ENCODE data around the gene HERC2. TPM values are rescaled to one million over a fixed set of nuclear protein-coding genes. Genes with fewer than 3 reads are reported as not detected.

The HERC2 gene
- total and polyA plus RNA-seq, 2 of the 13 experiments (the other 11 are each of a cell fraction or from before 2014, with no cell fraction given) = 17.6 to 24.8 TPM

- TF ChIP-seq ARID4A (CRISPR knock-in tag; IDR thresholded peaks at IDR 0.05; ENCODE audit: borderline replicate concordance) (peak; percentile 24; the same call in 1 of the 2 replicates), ZFP1 (CRISPR knock-in tag; IDR thresholded peaks at IDR 0.05) (no peak), TFDP1 (CRISPR knock-in tag; IDR thresholded peaks at IDR 0.05; ENCODE audit: borderline replicate concordance) (peak; percentile 12; the same call in 1 of the 2 replicates), EZH2 (conservative IDR thresholded peaks at IDR 0.05; ENCODE audit: low read depth, low read length) (0 out of 2 replicates have a peak, but pooled peaks have one; percentile 28), MAX (IDR thresholded peaks at IDR 0.05) (peak; percentile 78), ZNF263 (CRISPR knock-in tag; IDR thresholded peaks at IDR 0.05) (peak; percentile 33; the same call in 1 of the 2 replicates), XRCC5 (optimal IDR thresholded peaks at IDR 0.05; ENCODE audit: low read length) (peak; percentile 64), ZNF12 (CRISPR knock-in tag; IDR thresholded peaks at IDR 0.05) (0 out of 2 replicates have a peak, but pooled peaks have one; percentile 10), RXRA (CRISPR knock-in tag; IDR thresholded peaks at IDR 0.05) (0 out of 2 replicates have a peak, but pooled peaks have one; percentile 24), ZNF274 (CRISPR knock-in tag; IDR thresholded peaks at IDR 0.05) (no peak), CTCF (CRISPR knock-in tag; IDR thresholded peaks at IDR 0.05) (peak; percentile 64), CBX1 (IDR thresholded peaks at IDR 0.05; ENCODE audit: low read depth) (no peak), ZNF574 (CRISPR knock-in tag; IDR thresholded peaks at IDR 0.05) (0 out of 2 replicates have a peak, but pooled peaks have one; percentile 7), GABPB1 (CRISPR knock-in tag; IDR thresholded peaks at IDR 0.05) (peak; percentile 34; the same call in 1 of the 2 replicates), ASH2L (IDR thresholded peaks at IDR 0.05; ENCODE audit: insufficient read length, low read depth, low read length) (peak; percentile 21), U2AF2 (IDR thresholded peaks at IDR 0.05; ENCODE audit: low read depth, low read length) (no peak), SP1 (IDR thresholded peaks at IDR 0.05) (no peak), SP1 (CRISPR knock-in tag; IDR thresholded peaks at IDR 0.05) (peak; percentile 62), ZFX (CRISPR knock-in tag; IDR thresholded peaks at IDR 0.05; ENCODE audit: low read depth) (peak; percentile 48), ZNF256 (CRISPR knock-in tag; conservative IDR thresholded peaks at IDR 0.05) (no peak)
Measured at GRCh38 chr15:28098766-28099554, 223.0 kb downstream of the HERC2 start, which contains the start of gene OCA2 (continued).

Data from HepG2 (cell line).